GM19452 (cell line): ENCODE measurements around the gene FAM187B.

Experiments
- ATAC-seq: cut with Tn5 transposase; IDR thresholded peaks from one replicate; pipeline ENCODE4 v1.9.1; 2021; ENCODE audit not compliant: unreplicated experiment

FAM187B gene

DNA sequence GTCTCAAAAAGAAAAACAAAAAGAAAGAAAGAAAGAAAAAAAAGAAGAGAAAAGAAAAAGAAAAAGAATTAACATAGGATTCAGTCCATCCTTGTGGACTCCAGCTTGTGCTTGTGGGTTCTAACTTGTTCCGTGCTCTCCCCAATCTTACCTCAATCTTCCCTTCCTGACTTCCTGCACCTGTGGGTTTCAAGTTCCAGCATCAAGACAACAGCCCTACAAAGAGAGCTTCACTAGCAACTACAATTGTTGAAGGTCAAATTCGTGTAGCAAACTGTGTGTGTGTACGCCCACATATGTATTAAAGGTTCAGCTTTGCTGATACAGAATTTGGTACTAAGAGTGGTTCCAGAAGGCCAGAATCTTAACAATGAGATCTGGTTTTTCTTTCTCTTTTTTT is 48.7 kb downstream of the FAM187B start:
- ATAC-seq: no peak

DNA sequence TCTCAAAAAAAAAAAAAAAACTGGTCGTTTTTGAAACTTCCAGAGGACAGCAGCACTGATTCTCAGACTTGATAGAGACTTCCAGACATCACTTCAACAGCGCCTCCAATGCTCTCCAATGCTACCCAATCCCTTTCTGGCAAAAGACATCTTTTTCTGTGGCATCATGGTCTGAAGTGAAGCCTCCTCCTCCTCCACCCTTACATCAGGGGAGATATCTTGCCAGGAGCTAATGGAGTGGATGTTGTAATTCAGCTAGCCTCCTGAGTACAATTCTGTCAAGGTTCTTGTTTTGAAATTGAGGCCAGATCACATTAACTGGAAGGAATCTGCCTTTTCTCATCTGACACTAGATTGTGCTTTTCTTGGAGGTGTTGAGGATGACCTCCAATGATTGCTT is 49.8 kb downstream of the FAM187B start:
- ATAC-seq: no peak

DNA sequence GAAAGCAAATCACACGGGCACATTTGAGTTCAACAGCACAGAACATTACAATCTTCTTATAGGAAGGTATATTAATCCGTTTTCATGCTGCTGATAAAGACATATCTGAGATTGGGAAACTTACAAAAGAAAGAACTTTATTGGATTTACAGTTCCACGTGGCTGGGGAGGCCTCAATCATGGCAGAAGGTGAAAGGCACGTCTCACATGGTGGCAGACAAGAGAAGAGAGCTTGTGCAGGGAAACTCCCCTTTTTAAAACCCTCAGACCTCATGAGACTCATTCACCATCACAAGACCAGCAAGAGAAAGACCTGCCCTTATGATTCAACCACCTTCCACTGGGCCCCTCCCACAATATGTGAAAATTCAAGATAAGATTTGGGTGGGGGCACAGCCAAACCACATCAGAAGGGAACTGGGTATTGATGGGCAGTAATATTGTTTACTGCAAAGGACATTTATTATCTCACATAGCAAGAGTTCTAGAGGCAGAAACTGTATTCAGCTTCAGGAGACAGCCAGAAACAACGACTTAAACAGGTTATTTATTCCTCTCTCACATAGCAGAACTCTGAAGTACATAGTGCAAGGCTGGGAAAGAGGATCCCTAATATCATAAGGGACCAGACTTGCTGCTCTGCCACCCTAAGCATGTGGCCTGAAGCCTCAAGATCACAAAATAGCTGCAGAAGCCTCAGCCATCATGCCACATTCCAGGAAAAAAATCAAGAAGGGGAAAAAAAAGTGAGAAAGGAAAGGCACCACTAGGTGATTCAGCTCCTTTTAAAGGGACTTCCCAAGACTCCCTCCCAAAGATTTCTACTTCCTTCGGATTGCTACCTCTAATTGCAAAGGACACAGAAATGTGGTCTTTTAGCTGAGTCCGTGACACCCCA is 50.9 kb downstream of the FAM187B start:
- no peak for ATAC-seq

DNA sequence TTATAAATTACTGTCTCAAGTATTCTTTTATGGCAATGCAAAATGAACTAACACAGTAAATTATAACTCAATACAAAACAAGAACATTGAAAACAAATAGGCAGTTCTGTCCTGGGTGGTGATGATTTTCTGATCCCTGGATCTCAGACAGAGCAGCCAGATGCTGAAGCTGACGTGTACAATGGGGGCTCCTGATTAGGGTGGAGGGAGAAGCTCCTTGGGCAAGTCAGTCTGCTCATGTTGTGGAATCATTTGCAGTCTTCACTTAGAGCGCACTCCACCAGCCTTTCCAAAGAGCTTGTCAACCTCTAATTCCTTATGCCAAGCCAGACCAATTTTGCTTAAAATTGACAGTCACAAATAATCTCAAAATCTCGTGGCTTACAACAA is 52.4 kb downstream of the FAM187B start:
- no peak for ATAC-seq
